GM18873 (cell line): ENCODE measurements around the gene TSPAN14.

Experiments used
- ATAC-seq: cut with Tn5 transposase; IDR thresholded peaks from one replicate; pipeline ENCODE4 v1.9.1; 2021; ENCODE audit warnings: mild to moderate bottlenecking, moderate library complexity, moderate number of reproducible peaks; ENCODE audit not compliant: unreplicated experiment, low FRiP score

Gene TSPAN14

GRCh38 chr10:80500572-80501380, 46.7 kb downstream of the TSPAN14 start:
- ATAC-seq = no peak

GRCh38 chr10:80501381-80501912, 47.3 kb downstream of the TSPAN14 start:
- no peak for ATAC-seq

DNA sequence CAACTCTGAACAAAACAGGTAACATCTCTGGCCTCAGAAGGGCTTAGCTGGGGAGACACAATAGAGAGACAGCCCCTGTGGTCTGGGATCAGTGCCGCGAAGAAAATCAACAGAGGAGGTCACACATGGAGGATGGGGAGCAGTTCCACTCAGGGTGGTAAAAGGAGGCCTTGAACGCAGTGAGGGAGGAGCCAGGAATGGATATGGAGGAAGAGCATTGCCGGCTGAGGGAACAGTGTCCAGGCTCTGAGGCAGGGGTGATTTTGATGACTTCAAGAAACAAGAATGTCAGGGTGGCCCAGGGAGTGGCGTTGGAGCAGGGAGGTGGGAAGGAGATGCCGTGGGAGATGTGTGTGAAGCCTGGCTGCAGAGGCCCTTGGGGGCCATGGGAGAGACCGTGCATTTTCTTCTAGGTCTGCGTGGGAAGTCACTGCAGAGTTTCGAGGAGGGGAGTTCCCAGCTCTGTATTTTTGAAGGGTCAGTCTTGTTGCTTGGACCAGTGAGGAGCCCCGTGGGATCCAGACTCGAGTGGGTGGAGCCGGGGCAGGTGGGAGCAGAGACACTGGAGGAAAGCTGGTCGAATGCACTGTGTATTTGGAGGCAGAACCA, 47.9 kb downstream of the TSPAN14 start:
- ATAC-seq = no peak

- ATAC-seq = no peak
Measured at GRCh38 chr10:80502621-80503583, 48.8 kb downstream of the TSPAN14 start.

GRCh38 chr10:80503584-80504157, 49.6 kb downstream of the TSPAN14 start:
- ATAC-seq = no peak

DNA sequence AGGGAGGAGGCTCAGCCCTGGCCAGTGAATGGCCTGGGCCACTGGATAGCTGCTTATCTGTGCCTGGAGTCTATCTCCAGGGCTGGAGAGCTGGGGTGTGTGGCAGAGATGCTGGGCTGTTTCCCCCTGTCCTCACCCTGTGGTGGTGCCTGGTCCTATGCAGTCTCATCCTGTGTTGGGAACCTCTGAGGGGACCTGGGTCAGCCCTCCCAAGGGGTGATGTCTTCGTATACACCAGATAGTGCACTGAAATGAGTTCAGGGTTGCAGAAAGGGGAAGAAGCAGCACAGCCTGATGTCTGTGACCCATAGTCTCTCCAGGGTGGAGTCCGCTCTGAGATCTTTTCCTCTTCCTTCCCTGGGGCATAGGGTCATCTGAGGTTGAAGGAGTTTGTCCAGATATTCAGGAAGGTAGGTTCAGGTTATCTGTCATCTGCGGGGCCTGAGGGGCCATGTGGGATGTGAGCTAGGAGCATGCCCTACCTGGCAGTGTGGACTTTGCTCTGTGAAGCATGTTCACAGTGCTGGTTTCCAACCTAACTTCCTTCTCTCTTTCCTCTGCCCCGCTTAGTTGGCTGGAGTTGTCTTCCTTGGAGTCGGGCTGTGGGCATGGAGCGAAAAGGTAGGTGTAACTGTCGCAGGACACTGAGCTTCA, 50.2 kb downstream of the TSPAN14 start:
- ATAC-seq = no peak

DNA sequence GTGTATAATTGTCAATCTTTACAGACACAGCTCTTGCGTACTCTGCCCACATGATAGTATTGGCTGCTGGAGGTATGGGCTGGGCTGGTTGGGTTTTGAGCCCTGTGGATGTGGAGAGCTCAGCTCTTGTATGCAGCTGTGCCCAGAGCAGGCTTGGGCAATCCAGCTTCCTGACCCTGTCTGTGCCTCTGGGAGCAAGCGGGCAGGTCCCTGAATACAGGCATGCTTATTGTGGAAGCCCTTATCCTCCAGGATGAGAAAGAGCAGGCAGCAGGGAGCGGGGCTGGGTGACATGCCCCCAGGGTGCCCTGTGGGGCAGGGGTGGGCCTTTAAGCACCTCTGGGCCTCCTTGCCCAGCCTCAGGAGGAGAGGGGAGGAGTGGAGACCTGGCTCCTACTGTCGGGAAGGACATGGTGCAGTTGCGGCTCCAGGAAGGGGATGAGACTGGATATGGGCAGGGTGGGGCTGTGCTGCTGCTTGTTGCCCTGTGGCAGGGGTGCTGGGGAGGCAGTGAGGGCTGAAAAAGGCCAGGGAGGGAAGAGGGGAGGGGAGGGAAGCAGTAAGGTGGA, 50.9 kb downstream of the TSPAN14 start:
- no peak for ATAC-seq

DNA sequence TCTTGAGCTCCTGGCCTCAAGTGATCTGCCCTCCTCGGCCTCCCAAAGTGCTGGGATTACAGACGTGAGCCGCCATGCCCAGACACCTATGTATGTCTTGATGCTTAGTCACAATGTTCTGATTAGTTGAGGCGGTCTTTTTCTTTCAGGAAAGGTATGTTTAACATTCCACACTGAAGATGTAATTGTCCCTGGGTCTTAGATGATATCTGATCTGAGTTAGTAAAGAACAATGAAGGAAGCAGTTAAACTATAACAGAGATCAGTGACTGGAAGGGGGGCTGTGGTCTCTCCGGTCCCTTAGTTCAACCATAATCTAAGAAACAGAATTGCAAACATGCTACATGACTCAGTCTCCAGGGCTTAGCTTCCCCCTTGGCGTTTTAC, 52.1 kb downstream of the TSPAN14 start:
- ATAC-seq = no peak

GRCh38 chr10:80506836-80507487, 52.9 kb downstream of the TSPAN14 start:
- ATAC-seq = no peak

GRCh38 chr10:80509108-80509402, 54.9 kb downstream of the TSPAN14 start:
- no peak for ATAC-seq

DNA sequence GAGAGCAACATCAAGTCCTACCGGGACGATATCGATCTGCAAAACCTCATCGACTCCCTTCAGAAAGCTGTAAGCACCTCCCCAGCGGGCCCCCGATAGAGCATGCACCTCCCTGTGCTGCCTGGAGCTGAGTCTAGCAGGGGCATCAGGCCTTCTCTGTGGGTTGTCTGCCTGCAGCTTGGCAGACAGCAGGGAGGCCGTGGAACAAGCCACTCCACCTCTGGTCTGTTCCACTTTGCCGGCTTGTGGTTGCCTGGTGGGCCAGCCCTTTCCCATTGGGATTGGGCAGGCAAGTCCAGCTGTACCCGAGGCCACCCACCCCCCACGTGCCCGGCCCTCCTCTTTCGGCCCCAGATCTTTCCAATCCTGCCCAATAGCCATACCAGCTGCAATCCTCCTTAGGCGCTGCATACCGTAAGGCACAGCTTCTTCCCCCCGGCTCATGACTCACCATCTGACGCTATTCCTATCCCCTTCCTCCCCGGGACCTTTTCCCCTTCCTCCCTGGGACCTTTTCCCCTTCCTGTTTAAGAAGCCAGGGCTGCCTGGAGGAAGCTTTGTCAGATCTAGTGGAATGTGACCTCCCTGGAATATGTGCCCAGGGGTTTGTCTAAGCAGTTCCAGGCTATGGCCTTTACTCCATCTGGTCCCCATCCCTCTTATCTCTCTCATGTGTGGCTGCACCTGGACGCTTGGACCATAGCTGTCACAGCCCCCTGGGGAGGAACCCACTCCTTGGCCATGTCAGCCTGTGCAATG, 55.5 kb downstream of the TSPAN14 start:
- no peak for ATAC-seq

DNA sequence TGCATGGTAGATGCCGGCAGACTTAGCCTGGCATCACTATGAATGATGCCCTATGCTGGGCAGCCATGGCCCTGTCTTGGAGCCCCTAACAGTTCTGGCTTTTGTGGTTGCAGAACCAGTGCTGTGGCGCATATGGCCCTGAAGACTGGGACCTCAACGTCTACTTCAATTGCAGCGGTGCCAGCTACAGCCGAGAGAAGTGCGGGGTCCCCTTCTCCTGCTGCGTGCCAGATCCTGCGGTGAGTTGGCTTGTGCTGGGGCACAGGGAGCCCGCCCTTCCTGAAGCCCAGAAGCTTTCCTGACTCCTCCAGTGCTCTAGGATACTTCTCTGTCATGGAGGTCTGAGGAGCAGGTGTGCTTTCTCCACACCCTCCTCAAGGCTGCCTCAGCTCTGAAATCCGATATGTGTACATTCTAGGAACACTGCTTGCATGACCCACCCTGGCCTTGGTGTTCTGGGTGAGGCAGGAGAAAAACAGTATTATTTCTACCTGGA, 58.0 kb downstream of the TSPAN14 start:
- no peak for ATAC-seq

- no peak for ATAC-seq
Measured at GRCh38 chr10:80513106-80513505, 59.0 kb downstream of the TSPAN14 start.

DNA sequence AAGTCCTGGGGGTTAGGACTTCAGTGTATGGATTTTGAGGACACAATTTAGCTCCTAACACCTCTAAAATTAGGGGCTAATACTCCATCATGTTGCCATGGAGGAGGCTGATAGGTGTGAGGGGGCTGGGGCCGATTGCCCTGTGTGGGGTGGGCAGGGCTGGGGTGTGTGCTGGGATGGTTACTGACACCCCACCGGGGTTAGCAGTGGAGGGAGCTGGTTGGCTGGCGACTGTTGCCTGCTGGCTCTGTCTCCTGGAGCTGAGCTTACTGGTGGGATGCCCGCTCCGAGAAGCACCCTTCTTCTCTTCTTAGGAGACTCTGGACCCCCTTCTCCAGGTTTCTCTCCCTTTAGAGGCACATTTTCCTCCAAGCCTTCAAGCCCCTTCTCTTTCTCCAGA, 61.4 kb downstream of the TSPAN14 start:
- ATAC-seq = no peak

- ATAC-seq = no peak
Measured at GRCh38 chr10:80515941-80516340, 61.8 kb downstream of the TSPAN14 start.

DNA sequence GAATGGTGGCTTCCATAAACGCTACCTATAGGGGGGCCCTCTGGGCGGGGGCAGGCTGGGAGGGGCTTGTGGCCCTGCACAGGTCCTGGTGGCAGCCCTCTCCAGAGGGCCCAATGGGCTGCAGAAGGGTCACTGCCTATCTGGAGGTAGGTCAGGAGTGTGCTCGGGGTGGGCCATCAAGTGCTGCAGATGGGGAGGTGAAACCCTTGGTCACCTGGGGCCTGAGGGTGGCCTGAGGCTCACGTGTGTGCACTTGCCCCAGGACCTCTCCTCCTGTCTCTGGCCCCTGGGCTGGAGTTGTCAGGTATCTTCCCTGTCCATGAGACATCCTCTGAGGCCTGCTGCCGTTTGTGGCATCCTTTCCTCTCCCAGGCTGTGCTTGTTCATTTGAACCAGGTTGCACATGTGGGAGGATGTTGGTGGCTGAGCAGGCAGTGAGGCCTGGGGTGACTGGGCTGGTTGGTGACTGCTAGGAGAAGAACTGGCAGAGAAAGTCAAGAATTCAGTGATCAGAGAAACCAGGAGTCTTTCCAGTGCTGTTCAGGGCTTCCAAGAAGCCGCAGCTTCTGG, 62.5 kb downstream of the TSPAN14 start:
- no peak for ATAC-seq

DNA sequence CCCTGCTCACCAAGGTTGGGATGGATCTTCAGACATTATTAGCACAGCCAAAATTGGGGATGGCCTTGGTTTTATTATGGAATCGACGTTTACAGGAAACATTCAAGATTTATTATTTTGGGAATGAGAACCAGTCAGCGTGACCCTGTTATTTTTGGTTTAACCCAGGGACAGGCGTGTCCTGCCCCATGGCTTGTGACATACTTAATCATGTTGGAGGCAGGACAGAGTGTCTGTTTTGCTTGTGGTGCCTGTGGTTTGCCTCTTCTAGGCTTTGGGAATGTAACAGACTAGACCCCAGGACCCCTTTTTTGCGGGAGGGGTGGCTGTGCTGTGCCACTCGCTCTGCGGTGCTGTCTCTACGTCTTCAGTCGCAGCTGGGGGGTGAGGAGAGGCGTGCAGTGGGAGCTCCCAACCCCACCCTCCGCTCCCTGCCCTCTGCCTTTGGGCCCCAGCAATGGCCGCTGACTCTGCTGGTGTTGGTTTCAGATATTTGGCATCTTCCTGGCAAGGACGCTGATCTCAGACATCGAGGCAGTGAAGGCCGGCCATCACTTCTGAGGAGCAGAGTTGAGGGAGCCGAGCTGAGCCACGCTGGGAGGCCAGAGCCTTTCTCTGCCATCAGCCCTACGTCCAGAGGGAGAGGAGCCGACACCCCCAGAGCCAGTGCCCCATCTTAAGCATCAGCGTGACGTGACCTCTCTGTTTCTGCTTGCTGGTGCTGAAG, 63.5 kb downstream of the TSPAN14 start:
- ATAC-seq = no peak
